Stimulated activated CD4-positive, alpha-beta T cell treated with anti-CD3 and anti-CD28 coated beads, Interleukin-1b, Interleukin-23, amount 100 ng/mL, for 48 hours (primary cell): Measurements from ENCODE around the gene AKAP6.
"Not testable (repeated sequence)": the region's sequence is repeated elsewhere in the genome, so short reads cannot be mapped to it uniquely, and the experiment has no call there.

Source experiments
- DNase-seq: peaks from one replicate; pipeline ENCODE4 v3.0.0-alpha.2; 2020

AKAP6 gene

GRCh38 chr14:32545506-32546210, 216.6 kb downstream of the AKAP6 start:
- no peak for DNase-seq

GRCh38 chr14:32546246-32546645, 217.1 kb downstream of the AKAP6 start:
- no peak for DNase-seq

GRCh38 chr14:32552766-32553165, 223.7 kb downstream of the AKAP6 start:
- no peak for DNase-seq

GRCh38 chr14:32559048-32559447, 229.9 kb downstream of the AKAP6 start:
- no peak for DNase-seq

GRCh38 chr14:32559590-32559989, 230.5 kb downstream of the AKAP6 start:
- no peak for DNase-seq

- peak; percentile 8 for DNase-seq
Measured at GRCh38 chr14:32560209-32560857, 231.2 kb downstream of the AKAP6 start.

GRCh38 chr14:32561520-32561919, 232.4 kb downstream of the AKAP6 start:
- DNase-seq, result no peak

- no peak for DNase-seq
Measured at GRCh38 chr14:32564596-32564995, 235.5 kb downstream of the AKAP6 start.

GRCh38 chr14:32565256-32565655, 236.2 kb downstream of the AKAP6 start:
- no peak for DNase-seq

GRCh38 chr14:32567543-32568384, 238.7 kb downstream of the AKAP6 start:
- no peak for DNase-seq

GRCh38 chr14:32571551-32571950, 242.5 kb downstream of the AKAP6 start:
- no peak for DNase-seq

GRCh38 chr14:32571995-32572866, 243.1 kb downstream of the AKAP6 start:
- DNase-seq, result no peak

- no peak for DNase-seq
Measured at GRCh38 chr14:32572867-32573150, 243.7 kb downstream of the AKAP6 start.

GRCh38 chr14:32574269-32574668, 245.2 kb downstream of the AKAP6 start:
- no peak for DNase-seq

- peak; percentile 14 for DNase-seq
Measured at GRCh38 chr14:32576088-32576795, 247.1 kb downstream of the AKAP6 start.

GRCh38 chr14:32576977-32577376, 247.9 kb downstream of the AKAP6 start:
- DNase-seq, result no peak

- no peak for DNase-seq
Measured at GRCh38 chr14:32578181-32578580, 249.1 kb downstream of the AKAP6 start.

GRCh38 chr14:32583427-32583826, 254.3 kb downstream of the AKAP6 start:
- DNase-seq, result not testable (repeated sequence)

- no peak for DNase-seq
Measured at GRCh38 chr14:32584079-32584478, 255.0 kb downstream of the AKAP6 start.

GRCh38 chr14:32587461-32587860, 258.4 kb downstream of the AKAP6 start:
- DNase-seq, result no peak

- DNase-seq, result peak; percentile 3
Measured at GRCh38 chr14:32588448-32589320, 259.6 kb downstream of the AKAP6 start.
